ENCODE data around the gene RNF180.
"Not testable (repeated sequence)": the region's sequence is repeated elsewhere in the genome, so short reads cannot be mapped to it uniquely, and the experiment has no call there.

DNA sequence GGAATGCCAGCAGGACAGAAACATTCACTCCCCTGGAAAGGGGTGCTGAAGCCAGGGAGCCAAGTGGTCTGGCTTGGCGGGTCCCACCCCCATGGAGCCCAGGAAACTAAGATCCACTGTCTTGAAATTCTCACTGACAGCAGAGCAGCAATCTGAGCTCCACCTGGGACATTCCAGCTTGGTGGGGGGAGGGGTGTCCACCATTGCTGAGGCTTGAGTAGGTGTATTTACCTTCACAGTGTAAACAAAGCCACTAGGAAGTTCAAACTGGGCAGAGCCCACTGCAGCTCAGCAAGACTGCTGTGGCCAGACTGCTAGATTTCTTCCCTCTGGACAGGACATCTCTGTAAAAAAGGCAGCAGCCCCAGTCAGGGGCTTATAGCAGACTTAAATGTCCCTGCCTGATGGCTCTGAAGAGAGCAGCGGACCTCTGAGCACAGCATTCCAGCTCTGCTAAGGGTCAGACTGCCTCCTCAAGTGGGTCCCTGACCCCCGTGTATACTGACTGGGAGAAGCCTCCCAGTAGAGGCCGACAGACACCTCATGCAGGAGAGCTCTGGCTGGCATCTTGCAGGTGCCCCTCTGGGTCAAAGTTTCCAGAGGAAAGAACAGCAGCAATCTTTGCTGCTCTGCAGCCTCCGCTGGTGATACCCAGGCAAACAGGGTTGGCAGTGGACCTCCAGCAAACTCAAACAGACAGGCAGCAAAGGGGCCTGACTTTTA is 241.6 kb downstream of the RNF180 start:
- not testable (repeated sequence) for TF ChIP-seq POLR2A, POLR2AphosphoS5, SPI1, POU2F2, TAF1 (IDR thresholded peaks at IDR 0.05; ENCODE audit: low read depth, low read length)
